ENCODE data around the gene PRSS33. TPM values are rescaled to one million over a fixed set of nuclear protein-coding genes. Genes with fewer than 3 reads are reported as not detected.

PRSS33 gene
- not detected for total RNA-seq
- polyA plus RNA-seq, result under 1 TPM in 1 of 2 donors, not detected in 1; 0.08 TPM
- long read RNA-seq, donor 1, result 0 reads
- long read RNA-seq, donor 2, result 0 reads

DNA sequence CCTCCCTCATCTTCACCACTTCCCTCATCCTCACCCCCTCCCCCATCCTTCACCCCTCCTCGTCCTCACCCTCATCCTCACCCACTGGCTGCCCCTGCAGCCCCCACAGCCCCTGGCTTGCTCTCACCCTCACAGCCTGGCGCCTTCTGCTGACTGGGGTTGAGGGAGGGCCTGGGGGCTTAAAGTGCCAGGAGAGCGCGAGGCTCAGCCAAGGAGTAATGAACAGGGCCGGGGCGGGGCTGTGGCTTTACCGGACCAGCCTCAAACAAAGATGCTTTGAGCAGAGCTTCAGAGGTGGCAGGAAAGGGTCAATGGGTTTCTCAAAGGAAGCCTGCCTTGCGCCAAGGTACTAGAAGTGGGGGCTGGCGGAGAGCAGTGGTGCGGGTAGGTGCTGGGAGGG lies at the start of gene PRSS33:
Gene PRSS33, minus strand, starts transcription at position 155 of the 400 bp plus-strand sequence. CDS start 1,013 bp downstream, outside the sequence.
- H3K4me1 ChIP-seq (ENCODE audit: control insufficient read depth in 1 of 2, insufficient read depth in 2 of 2, low read length in 2 of 2), result no peaks in the 10 kb centered on the region
- intact Hi-C loops (cut with DNase I), result no loop called here
- no peak for ATAC-seq (ENCODE audit: low FRiP score)
- H3K27ac ChIP-seq (ENCODE audit: low read depth in 1 of 2, low read length in 2 of 2), result no peak within 1 kb of the TSS
- no peaks in the 10 kb centered on the region for H3K27me3 ChIP-seq (ENCODE audit: control insufficient read depth in 1 of 2, insufficient read depth in 2 of 2, low read length in 1 of 2)
- H3K4me3 ChIP-seq (ENCODE audit: low read length in 2 of 2), result no peak within 1 kb of the TSS
- H3K9me3 ChIP-seq (ENCODE audit: control insufficient read depth, low read length), result no peaks in the 10 kb centered on the region
- DNase-seq, result peak; percentile 27 to 61
- 24 to 43% methylated on average over 10 of the region's 10 CpGs for WGBS, 2 donors
- H3K36me3 ChIP-seq (ENCODE audit: control insufficient read depth in 1 of 2, insufficient read depth in 2 of 2, low read length in 1 of 2), result no peaks in the 10 kb centered on the region

GRCh38 chr16:2836646-2837508 lies 49.5 kb upstream of the PRSS33 start:
- intact Hi-C loops (cut with DNase I), result no loop called here
- no peaks in the 10 kb centered on the region for H3K27me3 ChIP-seq (ENCODE audit: control insufficient read depth in 1 of 2, insufficient read depth in 2 of 2, low read length in 1 of 2)

DNA sequence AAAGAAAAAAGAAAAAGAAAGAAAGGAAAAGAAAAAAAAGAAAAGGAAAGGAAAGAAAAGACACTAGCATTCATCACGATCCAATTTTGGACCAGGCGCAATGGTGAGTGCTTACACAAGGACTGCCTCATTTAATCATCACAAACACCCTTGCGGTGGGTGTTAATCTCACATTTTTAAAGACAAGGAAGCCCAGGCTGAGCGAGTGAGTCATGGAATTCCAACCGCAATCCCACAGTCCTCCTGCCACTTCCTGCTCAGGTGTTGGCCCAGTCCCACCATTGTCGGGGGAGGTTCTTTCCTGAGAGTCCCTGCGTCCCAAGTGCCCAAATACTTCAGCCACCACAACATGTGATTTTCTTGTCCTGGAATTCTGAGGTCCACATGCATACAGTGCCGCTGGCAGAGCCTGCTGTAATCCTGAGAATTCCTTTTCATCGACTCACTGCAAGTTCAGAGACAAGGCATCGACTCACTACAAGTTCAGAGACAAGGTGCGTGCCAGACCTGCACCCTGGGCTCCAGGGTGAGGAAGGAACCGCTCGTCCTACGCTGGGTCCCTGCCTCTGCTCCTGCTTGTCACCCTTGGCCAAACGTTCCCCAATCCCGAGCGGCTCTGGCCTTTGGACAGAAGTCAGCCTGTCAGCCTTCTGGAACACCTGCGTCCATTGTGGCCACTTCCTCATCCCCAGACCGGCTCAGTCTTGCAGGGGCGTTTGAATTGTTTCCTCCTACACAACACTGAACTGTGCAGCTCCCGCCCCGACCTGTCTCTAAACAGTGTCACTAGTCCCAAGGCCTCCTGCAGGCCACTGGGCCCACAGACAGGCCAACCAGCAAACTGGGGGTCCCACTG lies 48.5 kb upstream of the PRSS33 start:
- WGBS, 2 donors, result 30 to 31% methylated on average over 22 of the region's 22 CpGs
- Histone ChIP-seq H3K27ac (ENCODE audit: low read depth in 1 of 2, low read length in 2 of 2) (no peak overlapping the region), H3K36me3 (ENCODE audit: control insufficient read depth in 1 of 2, insufficient read depth in 2 of 2, low read length in 1 of 2) (no peaks in the 10 kb centered on the region), H3K4me3 (ENCODE audit: low read length in 2 of 2) (no peak overlapping the region), H3K27me3 (ENCODE audit: control insufficient read depth in 1 of 2, insufficient read depth in 2 of 2, low read length in 1 of 2) (no peaks in the 10 kb centered on the region), H3K9me3 (ENCODE audit: control insufficient read depth, low read length) (no peaks in the 10 kb centered on the region), H3K4me1 (ENCODE audit: control insufficient read depth in 1 of 2, insufficient read depth in 2 of 2, low read length in 2 of 2) (no peaks in the 10 kb centered on the region)
- peak; percentile 70 to 73 for DNase-seq
- no peak for ATAC-seq (ENCODE audit: low FRiP score)
- intact Hi-C loops (cut with DNase I), result no loop called here

More at GRCh38 chr16:2836646-2837508, 49.5 kb upstream of the PRSS33 start:
- ATAC-seq (ENCODE audit: low FRiP score) (no peak), DNase-seq (peak in 1 of 2 donors; percentile 24)
- 76 to 78% methylated on average over 13 of the region's 13 CpGs for WGBS, 2 donors
- H3K4me1 ChIP-seq (ENCODE audit: control insufficient read depth in 1 of 2, insufficient read depth in 2 of 2, low read length in 2 of 2), result no peaks in the 10 kb centered on the region
- no peaks in the 10 kb centered on the region for H3K9me3 ChIP-seq (ENCODE audit: control insufficient read depth, low read length)
- no peaks in the 10 kb centered on the region for H3K36me3 ChIP-seq (ENCODE audit: control insufficient read depth in 1 of 2, insufficient read depth in 2 of 2, low read length in 1 of 2)
- no peak overlapping the region for H3K4me3 ChIP-seq (ENCODE audit: low read length in 2 of 2)
- no peak overlapping the region for H3K27ac ChIP-seq (ENCODE audit: low read depth in 1 of 2, low read length in 2 of 2)

DNA sequence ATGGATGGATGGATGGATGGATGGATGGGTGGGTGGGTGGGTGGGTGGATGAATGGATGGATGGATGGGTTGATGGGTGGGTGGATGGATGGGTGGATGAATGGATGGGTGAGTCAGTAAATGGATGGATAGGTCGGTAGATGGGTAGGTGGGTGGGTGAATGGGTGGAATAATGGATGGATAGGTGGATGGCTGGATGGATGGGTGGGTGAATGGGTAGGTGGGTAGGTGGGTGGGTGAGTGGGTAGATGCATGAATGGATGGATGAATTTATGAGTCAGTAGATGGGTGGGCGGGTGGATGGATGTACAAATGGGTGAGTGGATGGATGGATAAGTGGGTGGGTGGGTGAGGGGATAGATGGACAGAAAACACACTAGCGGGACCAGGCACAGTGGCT lies 47.6 kb upstream of the PRSS33 start:
- H3K36me3 ChIP-seq (ENCODE audit: control insufficient read depth in 1 of 2, insufficient read depth in 2 of 2, low read length in 1 of 2), result no peaks in the 10 kb centered on the region
- no peak overlapping the region for H3K27ac ChIP-seq (ENCODE audit: low read depth in 1 of 2, low read length in 2 of 2)
- ATAC-seq (ENCODE audit: low FRiP score) (no peak), DNase-seq (no peak)
- no peaks in the 10 kb centered on the region for H3K4me1 ChIP-seq (ENCODE audit: control insufficient read depth in 1 of 2, insufficient read depth in 2 of 2, low read length in 2 of 2)
- 84 to 85% methylated on average over 3 of the region's 3 CpGs for WGBS, 2 donors
- H3K9me3 ChIP-seq (ENCODE audit: control insufficient read depth, low read length), result no peaks in the 10 kb centered on the region
- H3K27me3 ChIP-seq (ENCODE audit: control insufficient read depth in 1 of 2, insufficient read depth in 2 of 2, low read length in 1 of 2), result no peaks in the 10 kb centered on the region
- no peak overlapping the region for H3K4me3 ChIP-seq (ENCODE audit: low read length in 2 of 2)
- intact Hi-C loops (cut with DNase I), result no loop called here

GRCh38 chr16:2833776-2834175 lies 46.4 kb upstream of the PRSS33 start:
- intact Hi-C loops (cut with DNase I), result no loop called here
- WGBS, 2 donors, result 69 to 74% methylated on average over 7 of the region's 7 CpGs
- no peaks in the 10 kb centered on the region for H3K4me1 ChIP-seq (ENCODE audit: control insufficient read depth in 1 of 2, insufficient read depth in 2 of 2, low read length in 2 of 2)
- DNase-seq (no peak), ATAC-seq (ENCODE audit: low FRiP score) (no peak)
- H3K27me3 ChIP-seq (ENCODE audit: control insufficient read depth in 1 of 2, insufficient read depth in 2 of 2, low read length in 1 of 2), result no peaks in the 10 kb centered on the region
- no peaks in the 10 kb centered on the region for H3K36me3 ChIP-seq (ENCODE audit: control insufficient read depth in 1 of 2, insufficient read depth in 2 of 2, low read length in 1 of 2)
- no peak overlapping the region for H3K27ac ChIP-seq (ENCODE audit: low read depth in 1 of 2, low read length in 2 of 2)
- H3K9me3 ChIP-seq (ENCODE audit: control insufficient read depth, low read length), result no peaks in the 10 kb centered on the region
- H3K4me3 ChIP-seq (ENCODE audit: low read length in 2 of 2), result no peak overlapping the region

DNA sequence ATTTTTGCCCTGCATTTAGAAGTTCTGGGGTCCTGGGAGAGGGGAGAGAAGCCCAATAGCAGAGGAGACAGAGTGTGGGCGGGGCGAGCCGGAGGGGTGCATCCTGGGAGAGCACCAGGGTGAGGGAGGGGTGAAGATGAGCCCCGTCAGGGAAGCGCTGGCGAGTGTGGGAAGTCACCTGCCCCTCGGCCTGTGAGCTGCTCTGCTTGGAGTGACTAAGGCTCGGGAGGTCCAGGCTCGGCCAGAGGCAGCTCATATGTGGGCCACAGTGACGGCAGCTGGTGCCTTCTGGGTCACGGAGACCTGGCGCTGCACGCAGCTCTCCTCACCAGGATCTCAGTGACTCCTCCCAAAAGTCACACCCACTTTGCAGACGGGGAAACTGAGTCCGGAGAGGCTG lies 43.8 kb upstream of the PRSS33 start:
- Histone ChIP-seq H3K36me3 (ENCODE audit: control insufficient read depth in 1 of 2, insufficient read depth in 2 of 2, low read length in 1 of 2) (no peaks in the 10 kb centered on the region), H3K27ac (ENCODE audit: low read depth in 1 of 2, low read length in 2 of 2) (no peak overlapping the region), H3K4me1 (ENCODE audit: control insufficient read depth in 1 of 2, insufficient read depth in 2 of 2, low read length in 2 of 2) (no peaks in the 10 kb centered on the region), H3K9me3 (ENCODE audit: control insufficient read depth, low read length) (no peaks in the 10 kb centered on the region), H3K27me3 (ENCODE audit: control insufficient read depth in 1 of 2, insufficient read depth in 2 of 2, low read length in 1 of 2) (no peaks in the 10 kb centered on the region), H3K4me3 (ENCODE audit: low read length in 2 of 2) (no peak overlapping the region)
- peak; percentile 26 to 62 for DNase-seq
- intact Hi-C loops (cut with DNase I), result no loop called here
- ATAC-seq (ENCODE audit: low FRiP score), result no peak
- WGBS, 2 donors, result 73 to 77% methylated on average over 15 of the region's 15 CpGs

GRCh38 chr16:2830355-2830695 lies 43.0 kb upstream of the PRSS33 start:
- Histone ChIP-seq H3K27ac (ENCODE audit: low read depth in 1 of 2, low read length in 2 of 2) (no peak overlapping the region), H3K36me3 (ENCODE audit: control insufficient read depth in 1 of 2, insufficient read depth in 2 of 2, low read length in 1 of 2) (no peaks in the 10 kb centered on the region)
- 79 to 81% methylated on average over 5 of the region's 5 CpGs for WGBS, 2 donors

GRCh38 chr16:2829501-2830354 lies 42.4 kb upstream of the PRSS33 start, which contains the start of gene ZG16B:
TSS of gene ZG16B (plus strand) at chr16:2830303. CDS start at chr16:2830442, 139 bp downstream.
- no peaks in the 10 kb centered on the region for H3K4me1 ChIP-seq (ENCODE audit: control insufficient read depth in 1 of 2, insufficient read depth in 2 of 2, low read length in 2 of 2)
- H3K36me3 ChIP-seq (ENCODE audit: control insufficient read depth in 1 of 2, insufficient read depth in 2 of 2, low read length in 1 of 2), result no peaks in the 10 kb centered on the region
- intact Hi-C loops (cut with DNase I), result no loop called here
- no peak within 1 kb of the TSS for H3K4me3 ChIP-seq (ENCODE audit: low read length in 2 of 2)
- WGBS, 2 donors, result 67 to 72% methylated on average over 31 to 32 of the region's 32 CpGs
- ATAC-seq (ENCODE audit: low FRiP score) (no peak), DNase-seq (peak; percentile 44 to 61)
- H3K27ac ChIP-seq (ENCODE audit: low read depth in 1 of 2, low read length in 2 of 2), result no peak within 1 kb of the TSS
- H3K27me3 ChIP-seq (ENCODE audit: control insufficient read depth in 1 of 2, insufficient read depth in 2 of 2, low read length in 1 of 2), result no peaks in the 10 kb centered on the region
- no peaks in the 10 kb centered on the region for H3K9me3 ChIP-seq (ENCODE audit: control insufficient read depth, low read length)

More at GRCh38 chr16:2830355-2830695, 43.0 kb upstream of the PRSS33 start:
- Histone ChIP-seq H3K27me3 (ENCODE audit: control insufficient read depth in 1 of 2, insufficient read depth in 2 of 2, low read length in 1 of 2) (no peaks in the 10 kb centered on the region), H3K4me3 (ENCODE audit: low read length in 2 of 2) (no peak overlapping the region), H3K4me1 (ENCODE audit: control insufficient read depth in 1 of 2, insufficient read depth in 2 of 2, low read length in 2 of 2) (no peaks in the 10 kb centered on the region), H3K9me3 (ENCODE audit: control insufficient read depth, low read length) (no peaks in the 10 kb centered on the region)
- DNase-seq, result peak in 1 of 2 donors; percentile 63
- no peak for ATAC-seq (ENCODE audit: low FRiP score)
- intact Hi-C loops (cut with DNase I), result no loop called here

All from aorta (tissue), 5 donors.